HepG2 (cell line): Measurements from ENCODE around the gene ANKS1B. TPM values are rescaled to one million over a fixed set of nuclear protein-coding genes. Genes with fewer than 3 reads are reported as not detected.

Experiments used
- ATAC-seq: fragments of 200-7000 bp; cut with Tn5 transposase; 3 replicates; pipeline ENCODE4 v1.9.1; 2020; ENCODE audit warnings: mild to moderate bottlenecking, moderate library complexity
- BruUV-seq: library from RNA; stranded (reverse); fragments of 400-500 nt; replicated peaks from 2 replicates; lab custom pipeline; 2021; lab: Mats Ljungman, UMichigan
- CTCF ChIA-PET: fragments of 300-600 bp; formaldehyde crosslinking; extraction: SDS; loops from one replicate; lab custom pipeline; 2021; ENCODE audit warnings: low total read pairs, inconsistent platforms, low intra/inter-chr PET ratio; lab: Yijun Ruan, JAX
- POLR2A ChIA-PET: fragments of 350-600 bp; sonication (Branson Sonifier 250); formaldehyde crosslinking; loops from one replicate; lab custom pipeline; 2020; ENCODE audit warnings: antibody characterized with exemption, inconsistent platforms; lab: Yijun Ruan, JAX
- DNase-seq: peaks from one replicate; pipeline ENCODE4 v3.0.0-alpha.2; 2015; ENCODE audit warnings: low spot score
- FAIRE-seq: peaks from 3 replicates; lab custom pipeline; 2011; peaks lifted over from hg19 to GRCh38; lab: Jason Lieb, UNC
- H2AFZ ChIP-seq: one replicate; pipeline ENCODE4 v1.6.1; 2011; ENCODE audit warnings: low read length, inconsistent platforms
- H3K27ac ChIP-seq: fragments of 300-600 bp; 3 replicates; pipeline ENCODE4 v1.8.0; 2011; ENCODE audit warnings: mixed run types, mild to moderate bottlenecking, mixed read lengths, low read length, inconsistent platforms; ENCODE audit not compliant: insufficient read depth; ENCODE audit errors: extremely low read length
- H3K27me3 ChIP-seq, 2 experiments: fragments of 200-600 bp in 1 of 2; 2 replicates in 1 of 2; 3 replicates in 1 of 2; pipeline versions ENCODE4 v1.6.0 to v1.8.0; 2011; ENCODE audit warnings: low read length in 2 of 2, mild to moderate bottlenecking in 2 of 2, moderate library complexity in 2 of 2, inconsistent platforms in 1 of 2; ENCODE audit not compliant: insufficient read depth in 2 of 2, control insufficient read depth in 1 of 2
- H3K36me3 ChIP-seq, 2 experiments: fragments of 200-600 bp in 1 of 2; replicated peaks in 1 of 2; 2 replicates in 1 of 2; 3 replicates in 1 of 2; pipeline versions ENCODE4 v1.5.1 to v1.8.0; 2011; ENCODE audit warnings: low read length in 2 of 2, inconsistent platforms in 1 of 2; ENCODE audit not compliant: insufficient read depth in 2 of 2, control insufficient read depth in 1 of 2
- H3K4me1 ChIP-seq: 2 replicates; pipeline ENCODE4 v1.5.1; 2012; ENCODE audit warnings: low read length, inconsistent platforms; ENCODE audit not compliant: insufficient read depth
- H3K4me2 ChIP-seq: 2 replicates; pipeline ENCODE4 v1.6.0; 2011; ENCODE audit warnings: low read depth, low read length, inconsistent platforms
- H3K4me3 ChIP-seq, 3 experiments: fragments of 200-600 bp in 1 of 3; sonication (generic), shearing (Covaris generic) in 1 of 3; replicated peaks in 1 of 3; 2 replicates each; pipeline ENCODE4 v1.5.1; 2011 to 2016; ENCODE audit warnings: low read length in 3 of 3, inconsistent platforms in 2 of 3, low read depth in 2 of 3, mild to moderate bottlenecking in 2 of 3, control low read depth in 1 of 3, mixed read lengths in 1 of 3; ENCODE audit not compliant: insufficient read depth in 1 of 3
- H3K79me2 ChIP-seq: one replicate; pipeline ENCODE4 v1.6.1; 2011; ENCODE audit warnings: low read length, inconsistent platforms; ENCODE audit not compliant: insufficient read depth
- H3K9ac ChIP-seq: 2 replicates; pipeline ENCODE4 v1.6.0; 2011; ENCODE audit warnings: mild to moderate bottlenecking, low read depth, low read length, inconsistent platforms; ENCODE audit not compliant: insufficient read depth
- H3K9me3 ChIP-seq: 2 replicates; pipeline ENCODE4 v1.5.1; 2012; ENCODE audit warnings: mild to moderate bottlenecking, low read length
- H4K20me1 ChIP-seq: 2 replicates; pipeline ENCODE4 v1.6.0; 2011; ENCODE audit warnings: inconsistent platforms, mild to moderate bottlenecking, low read length, moderate library complexity; ENCODE audit not compliant: insufficient read depth
- BCL3 ChIP-seq: sonication (generic); formaldehyde crosslinking; IDR thresholded peaks from 2 replicates; pipeline ENCODE4 v1.5.1; 2020; ENCODE audit warnings: mild to moderate bottlenecking, missing genetic modification reagents, moderate library complexity
- CCDC6 ChIP-seq: sonication (generic); formaldehyde crosslinking; IDR thresholded peaks from 2 replicates; pipeline ENCODE4 v1.8.1; 2022; ENCODE audit warnings: mild to moderate bottlenecking, missing genetic modification reagents, moderate library complexity
- EEA1 ChIP-seq: sonication (generic); formaldehyde crosslinking; IDR thresholded peaks from 2 replicates; pipeline ENCODE4 v1.5.1; 2020; ENCODE audit warnings: mild to moderate bottlenecking, missing genetic modification reagents, borderline replicate concordance
- GPN1 ChIP-seq: sonication (generic); formaldehyde crosslinking; IDR thresholded peaks from 2 replicates; pipeline ENCODE4 v1.5.1; 2020; ENCODE audit warnings: missing genetic modification reagents, borderline replicate concordance
- LCORL ChIP-seq, 2 experiments: fragments of 450-650 bp in 1 of 2; sonication (generic) in 1 of 2; formaldehyde crosslinking in 1 of 2; IDR thresholded peaks; 2 replicates each; pipeline versions ENCODE4 v1.5.0 to v1.6.1; 2017 to 2020; ENCODE audit warnings: antibody characterized with exemption in 1 of 2, missing genetic modification reagents in 1 of 2
- ZNF30 ChIP-seq: sonication (generic); formaldehyde crosslinking; IDR thresholded peaks from 2 replicates; pipeline ENCODE4 v1.5.0; 2020; ENCODE audit warnings: mild to moderate bottlenecking, missing genetic modification reagents
- ZNF350 ChIP-seq: sonication (generic); formaldehyde crosslinking; IDR thresholded peaks from 2 replicates; pipeline ENCODE4 v1.4.0; 2020; ENCODE audit warnings: mild to moderate bottlenecking, low read depth, missing genetic modification reagents, borderline replicate concordance
- ZNF512B ChIP-seq: sonication (generic); formaldehyde crosslinking; IDR thresholded peaks from 2 replicates; pipeline ENCODE4 v1.5.1; 2020; ENCODE audit warnings: missing genetic modification reagents, mild to moderate bottlenecking, borderline replicate concordance
- ZNF598 ChIP-seq: sonication (generic); formaldehyde crosslinking; IDR thresholded peaks from 2 replicates; pipeline ENCODE4 v1.5.1; 2020; ENCODE audit warnings: mild to moderate bottlenecking, missing genetic modification reagents, borderline replicate concordance
- ZSCAN12 ChIP-seq: sonication (generic); formaldehyde crosslinking; IDR thresholded peaks from 2 replicates; pipeline ENCODE4 v1.9.0; 2021; ENCODE audit warnings: mild to moderate bottlenecking, missing genetic modification reagents
- WGBS: methylation state at CpG from one replicate; pipeline ENCODE4 v1.1.6; 2017; ENCODE audit warnings: low lambda C conversion rate; 5-methylcytosine and 5-hydroxymethylcytosine counted together
- in situ Hi-C: cut with HindIII; loops from 2 replicates; pipeline ENCODE4 v1.10.0; 2017; ENCODE audit warnings: low pct_unique_long_range_greater_than_20kb; ENCODE audit not compliant: extremely low pct_ligation_motif_present
- intact Hi-C: fragments of 100-400 bp; cut with micrococcal nuclease; formaldehyde crosslinking; loops from one replicate; pipeline ENCODE4 v1.10.0; 2022; ENCODE audit not compliant: unreplicated experiment
- polyA plus RNA-seq, 8 experiments: library from polyadenylated mRNA; depleted of rRNA in 3 of 8; stranded (reverse) in 7 of 8; unstranded in 1 of 8; fragments of >200 nt; fragmentation: Illumina TruSeq in 4 of 8; extraction: Trizol in 4 of 8; gene quantifications; 2 replicates each; pipeline versions ENCODE4 v1.2.1 to v1.2.3, GENCODE V29; 2011 to 2016; ENCODE audit warnings: low read depth in 4 of 8, missing spikeins in 1 of 8, mixed read lengths in 1 of 8; ENCODE audit not compliant: insufficient read depth in 1 of 8
- total RNA-seq, 5 experiments: library from RNA; depleted of rRNA; stranded (reverse); fragments of >200 nt; fragmentation: Illumina TruSeq; extraction: Trizol; gene quantifications; 2 replicates each; pipeline ENCODE4 v1.2.3, GENCODE V29; 2016; ENCODE audit warnings: low read depth in 1 of 5
- TF ChIP-seq, protein P1 (sequence below): sonication (generic); formaldehyde crosslinking; IDR thresholded peaks from 2 replicates; pipeline ENCODE4 v1.4.0; 2020; ENCODE audit warnings: missing genetic modification reagents

ANKS1B gene
- total and polyA plus RNA-seq, 2 of the 13 experiments (the other 11 are each of a cell fraction or from before 2014, with no cell fraction given), result 0.15 TPM; not detected in 1

GRCh38 chr12:99067171-99067785, 917.5 kb downstream of the ANKS1B start:
- POLR2A ChIA-PET, result no interaction called here
- intact Hi-C loops (no loop called here), in situ Hi-C loops (no loop called here)
- H3K79me2 ChIP-seq, result no peaks in the 10 kb centered on the region
- no peak overlapping the region for H2AFZ ChIP-seq
- CTCF ChIA-PET, result no interaction called here
- H3K4me3 ChIP-seq, result no peak overlapping the region
- no TSS peak for BruUV-seq
- FAIRE-seq, result no peak
- no peak overlapping the region for H3K27ac ChIP-seq
- no peaks in the 10 kb centered on the region for H3K4me1 ChIP-seq
- 0% methylated on average over 1 of the region's 1 CpG for WGBS
- DNase-seq, result no peak
- no peaks in the 10 kb centered on the region for H3K36me3 ChIP-seq
- H3K27me3 ChIP-seq, result peaks cover 0 to 2% of the 10 kb centered on the region in 2 experiments; a peak in 1 of 5 replicates
- no peak overlapping the region for H3K4me2 ChIP-seq
- no peaks in the 10 kb centered on the region for H3K9me3 ChIP-seq
- no peak for ATAC-seq
- H3K9ac ChIP-seq, result no peak overlapping the region
- no peaks in the 10 kb centered on the region for H4K20me1 ChIP-seq
- no peak for TF ChIP-seq ZSCAN12 (CRISPR knock-in tag)
- TF ChIP-seq ZNF350 (CRISPR knock-in tag), result no peak
- TF ChIP-seq ZNF598 (CRISPR knock-in tag), result no peak
- no peak for TF ChIP-seq ZNF512B (CRISPR knock-in tag)
- TF ChIP-seq, protein P1, sequence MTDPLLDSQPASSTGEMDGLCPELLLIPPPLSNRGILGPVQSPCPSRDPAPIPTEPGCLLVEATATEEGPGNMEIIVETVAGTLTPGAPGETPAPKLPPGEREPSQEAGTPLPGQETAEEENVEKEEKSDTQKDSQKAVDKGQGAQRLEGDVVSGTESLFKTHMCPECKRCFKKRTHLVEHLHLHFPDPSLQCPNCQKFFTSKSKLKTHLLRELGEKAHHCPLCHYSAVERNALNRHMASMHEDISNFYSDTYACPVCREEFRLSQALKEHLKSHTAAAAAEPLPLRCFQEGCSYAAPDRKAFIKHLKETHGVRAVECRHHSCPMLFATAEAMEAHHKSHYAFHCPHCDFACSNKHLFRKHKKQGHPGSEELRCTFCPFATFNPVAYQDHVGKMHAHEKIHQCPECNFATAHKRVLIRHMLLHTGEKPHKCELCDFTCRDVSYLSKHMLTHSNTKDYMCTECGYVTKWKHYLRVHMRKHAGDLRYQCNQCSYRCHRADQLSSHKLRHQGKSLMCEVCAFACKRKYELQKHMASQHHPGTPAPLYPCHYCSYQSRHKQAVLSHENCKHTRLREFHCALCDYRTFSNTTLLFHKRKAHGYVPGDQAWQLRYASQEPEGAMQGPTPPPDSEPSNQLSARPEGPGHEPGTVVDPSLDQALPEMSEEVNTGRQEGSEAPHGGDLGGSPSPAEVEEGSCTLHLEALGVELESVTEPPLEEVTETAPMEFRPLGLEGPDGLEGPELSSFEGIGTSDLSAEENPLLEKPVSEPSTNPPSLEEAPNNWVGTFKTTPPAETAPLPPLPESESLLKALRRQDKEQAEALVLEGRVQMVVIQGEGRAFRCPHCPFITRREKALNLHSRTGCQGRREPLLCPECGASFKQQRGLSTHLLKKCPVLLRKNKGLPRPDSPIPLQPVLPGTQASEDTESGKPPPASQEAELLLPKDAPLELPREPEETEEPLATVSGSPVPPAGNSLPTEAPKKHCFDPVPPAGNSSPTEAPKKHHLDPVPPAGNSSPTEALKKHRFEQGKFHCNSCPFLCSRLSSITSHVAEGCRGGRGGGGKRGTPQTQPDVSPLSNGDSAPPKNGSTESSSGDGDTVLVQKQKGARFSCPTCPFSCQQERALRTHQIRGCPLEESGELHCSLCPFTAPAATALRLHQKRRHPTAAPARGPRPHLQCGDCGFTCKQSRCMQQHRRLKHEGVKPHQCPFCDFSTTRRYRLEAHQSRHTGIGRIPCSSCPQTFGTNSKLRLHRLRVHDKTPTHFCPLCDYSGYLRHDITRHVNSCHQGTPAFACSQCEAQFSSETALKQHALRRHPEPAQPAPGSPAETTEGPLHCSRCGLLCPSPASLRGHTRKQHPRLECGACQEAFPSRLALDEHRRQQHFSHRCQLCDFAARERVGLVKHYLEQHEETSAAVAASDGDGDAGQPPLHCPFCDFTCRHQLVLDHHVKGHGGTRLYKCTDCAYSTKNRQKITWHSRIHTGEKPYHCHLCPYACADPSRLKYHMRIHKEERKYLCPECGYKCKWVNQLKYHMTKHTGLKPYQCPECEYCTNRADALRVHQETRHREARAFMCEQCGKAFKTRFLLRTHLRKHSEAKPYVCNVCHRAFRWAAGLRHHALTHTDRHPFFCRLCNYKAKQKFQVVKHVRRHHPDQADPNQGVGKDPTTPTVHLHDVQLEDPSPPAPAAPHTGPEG (CRISPR knock-in tag), result no peak
- no peak for TF ChIP-seq LCORL (IDR thresholded peaks at IDR 0.05)
- no peak for TF ChIP-seq LCORL (CRISPR knock-in tag; IDR thresholded peaks at IDR 0.05)
- TF ChIP-seq CCDC6, result no peak
- no peak for TF ChIP-seq BCL3
- no peak for TF ChIP-seq ZNF30
- no peak for TF ChIP-seq GPN1 (CRISPR knock-in tag)
- no peak for TF ChIP-seq EEA1
